Suprapubic skin (tissue), 4 donors: ENCODE results near the gene NQO2.

Experiments
- CTCF ChIP-seq, 2 donors: fragments of 200-600 bp in 1 of 2; fragments of 450-650 bp in 1 of 2; sonication (generic) in 1 of 2; IDR thresholded peaks; one replicate each; pipeline ENCODE4 v1.5.1; 2016 to 2019; ENCODE audit warnings: antibody characterized with exemption in 2 of 2, mild to moderate bottlenecking in 1 of 2, moderate library complexity in 1 of 2
- POLR2A ChIP-seq, 2 donors: fragments of 450-650 bp; IDR thresholded peaks; one replicate each; pipeline ENCODE4 v1.6.1; 2017; ENCODE audit warnings: antibody characterized with exemption in 2 of 2, mild to moderate bottlenecking in 2 of 2, moderate library complexity in 2 of 2
- POLR2AphosphoS5 ChIP-seq, 3 donors: sonication (generic); formaldehyde crosslinking; IDR thresholded peaks; one replicate each; pipeline ENCODE4 v1.6.1; 2017; ENCODE audit warnings: antibody characterized with exemption in 3 of 3

DNA sequence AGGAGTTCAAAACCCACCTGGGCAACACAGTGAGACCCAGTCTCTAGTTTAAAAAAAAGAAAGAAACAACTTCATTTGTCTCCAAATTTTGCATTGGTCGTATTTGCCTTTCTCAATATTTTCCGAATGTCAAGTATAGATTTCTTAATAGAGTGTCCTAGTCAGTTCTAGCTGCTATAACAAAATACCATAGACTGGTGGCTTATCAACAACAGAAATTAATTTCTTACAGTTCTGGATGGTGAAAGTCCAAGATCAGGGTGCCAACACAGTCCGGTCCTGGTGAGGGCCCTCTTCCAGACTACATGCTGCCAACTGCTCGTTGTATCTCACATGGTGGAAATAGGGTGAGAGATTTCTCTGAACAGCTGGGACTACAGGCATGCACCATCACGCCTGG, 34.0 kb downstream of the NQO2 start:
- no peak for TF ChIP-seq CTCF (IDR thresholded peaks at IDR 0.05)
- no peak for TF ChIP-seq POLR2AphosphoS5 (IDR thresholded peaks at IDR 0.05)
- TF ChIP-seq POLR2A (IDR thresholded peaks at IDR 0.05), result no peak
